Spinal cord (tissue), 10 donors: ENCODE data around the gene HGS. TPM values are rescaled to one million over a fixed set of nuclear protein-coding genes. Genes with fewer than 3 reads are reported as not detected.
A peak's percentile ranks its signal among the peaks of the same experiment; 100 is the strongest.
"Not testable (repeated sequence)": the region's sequence is repeated elsewhere in the genome, so short reads cannot be mapped to it uniquely, and the experiment has no call there.

Source experiments
- DNase-seq, 6 donors: peaks; one replicate each; pipeline versions ENCODE4 v3.0.0 to v3.0.0-alpha.2; 2013 to 2015; ENCODE audit warnings: low spot score in 6 of 6, low read depth in 4 of 6
- H3K27ac ChIP-seq: one replicate; pipeline ENCODE4 v1.5.1; 2013; ENCODE audit warnings: low read depth, low read length, control low read depth
- H3K27me3 ChIP-seq: one replicate; pipeline ENCODE4 v1.6.1; 2013; ENCODE audit warnings: low read length; ENCODE audit not compliant: control insufficient read depth, insufficient read depth
- H3K36me3 ChIP-seq: one replicate; pipeline ENCODE4 v1.6.1; 2013; ENCODE audit warnings: low read length; ENCODE audit not compliant: control insufficient read depth, insufficient read depth
- H3K4me1 ChIP-seq: one replicate; pipeline ENCODE4 v1.6.1; 2013; ENCODE audit warnings: low read length; ENCODE audit not compliant: control insufficient read depth, insufficient read depth
- H3K4me3 ChIP-seq: one replicate; pipeline ENCODE4 v1.5.1; 2013; ENCODE audit warnings: low read depth, low read length, control low read depth
- H3K9me3 ChIP-seq: one replicate; pipeline ENCODE4 v1.6.1; 2013; ENCODE audit warnings: low read length; ENCODE audit not compliant: control insufficient read depth, insufficient read depth
- WGBS: methylation state at CpG from one replicate; pipeline ENCODE4 v1.1.5; 2013; ENCODE audit warnings: missing lambda C conversion rate; ENCODE audit not compliant: insufficient coverage; 5-methylcytosine and 5-hydroxymethylcytosine counted together
- polyA plus RNA-seq, 2 donors: library from polyadenylated mRNA; unstranded; fragments of 120-200 nt; gene quantifications; one replicate each; pipeline ENCODE4 v1.2.1, GENCODE V29; 2013; ENCODE audit not compliant: insufficient read length in 2 of 2
- total RNA-seq, 2 donors: library from RNA; depleted of rRNA in 1 of 2; stranded (reverse); fragments of 120-200 nt in 1 of 2; fragments of >200 nt in 1 of 2; gene quantifications; one replicate each; pipeline versions ENCODE4 v1.2.3 to v1.2.4, GENCODE V29; 2013 to 2014
- donor health status: healthy.

Gene HGS
- total and polyA plus RNA-seq, 4 donors, result 37.9 to 128 (median 87.1) TPM

- no peaks in the 10 kb centered on the region for H3K27me3 ChIP-seq
- no peaks in the 10 kb centered on the region for H3K9me3 ChIP-seq
- H3K36me3 ChIP-seq, result peaks cover 54% of the 10 kb centered on the region
- peaks cover 23% of the 10 kb centered on the region for H3K4me1 ChIP-seq
- WGBS, result under 1% methylated on average over 96 of the region's 96 CpGs
- peak within 1 kb of the TSS; percentile 67 for H3K27ac ChIP-seq
- DNase-seq, result peak; percentile 80 to 98 (median 92)
- peak within 1 kb of the TSS; percentile 84 for H3K4me3 ChIP-seq
These were observed 17.2 kb upstream of the HGS start, which contains the start of the genes CCDC137 and OXLD1 for GRCh38 chr17:81666342-81667191. Gene CCDC137 (plus strand): TSS chr17:81666737. CDS start chr17:81666767, 30 bp downstream. Gene OXLD1 (minus strand): TSS chr17:81666605. CDS start chr17:81666577, 28 bp downstream.

DNA sequence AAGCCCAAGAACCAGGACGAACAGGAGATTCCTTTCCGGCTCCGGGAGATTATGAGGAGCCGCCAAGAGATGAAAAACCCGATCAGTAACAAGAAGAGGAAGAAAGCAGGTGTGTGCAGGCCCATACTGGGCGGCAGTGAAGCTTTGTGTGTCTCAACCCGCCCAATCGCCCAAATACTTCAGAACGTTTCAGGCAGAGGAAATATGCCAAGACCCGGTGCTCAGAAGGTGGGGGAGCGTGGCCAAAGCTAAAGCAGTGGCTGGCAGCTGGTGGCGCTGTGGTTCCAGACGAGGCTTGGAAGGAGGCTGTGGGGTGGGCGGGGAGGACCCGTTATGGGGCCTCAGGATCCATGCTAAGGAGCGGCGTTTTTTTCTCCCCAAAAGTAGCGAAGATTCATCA is 16.1 kb upstream of the HGS start:
- 88% methylated on average over 18 of the region's 18 CpGs for WGBS
- Histone ChIP-seq H3K36me3 (peaks cover 65% of the 10 kb centered on the region), H3K9me3 (no peaks in the 10 kb centered on the region), H3K27me3 (no peaks in the 10 kb centered on the region), H3K4me3 (no peak overlapping the region), H3K27ac (no peak overlapping the region), H3K4me1 (peaks cover 23% of the 10 kb centered on the region)
- no peak for DNase-seq

DNA sequence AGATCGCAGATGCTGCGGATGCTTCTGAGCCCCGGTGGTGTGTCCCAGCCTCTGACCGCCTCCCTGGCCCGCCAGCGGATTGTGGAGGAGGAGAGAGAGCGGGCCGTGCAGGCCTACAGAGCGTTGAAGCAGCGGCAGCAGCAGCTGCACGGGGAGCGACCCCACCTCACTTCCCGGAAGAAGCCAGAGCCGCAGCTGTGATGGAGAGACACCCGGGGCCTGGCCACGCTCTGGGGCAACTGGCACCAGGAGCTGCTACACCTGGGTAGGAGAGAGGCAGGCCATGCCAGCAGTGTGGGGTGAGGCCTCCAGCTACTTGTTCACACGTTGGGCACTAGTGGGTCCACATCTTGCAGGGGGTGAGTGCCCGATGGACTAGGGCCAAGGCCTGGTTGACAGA is 11.3 kb upstream of the HGS start:
- no peak for DNase-seq
- Histone ChIP-seq H3K4me3 (no peak overlapping the region), H3K36me3 (peaks cover 79% of the 10 kb centered on the region), H3K27me3 (no peaks in the 10 kb centered on the region), H3K4me1 (peaks cover 17% of the 10 kb centered on the region), H3K9me3 (no peaks in the 10 kb centered on the region), H3K27ac (no peak overlapping the region)
- WGBS, result 76% methylated on average over 12 of the region's 18 CpGs

DNA sequence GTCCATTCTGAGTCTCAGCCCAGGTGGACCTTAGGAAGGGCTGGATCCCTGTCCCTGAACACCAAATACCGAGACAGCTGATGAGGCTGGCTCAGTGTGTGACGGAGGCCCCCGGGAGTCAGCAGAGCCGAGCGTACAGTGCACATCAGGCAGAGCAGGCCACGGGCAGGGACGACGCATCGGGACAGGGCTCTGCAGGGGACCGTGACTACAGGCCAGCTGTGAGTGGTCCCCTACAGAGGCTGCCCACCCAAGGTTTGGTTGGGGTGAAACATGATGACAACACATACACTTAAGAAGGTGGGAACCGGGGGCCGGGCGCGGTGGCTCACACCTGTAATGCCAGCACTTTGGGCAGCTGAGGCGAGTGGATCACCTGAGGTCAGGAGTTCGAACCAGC is 10.9 kb upstream of the HGS start:
- H3K4me1 ChIP-seq, result peaks cover 12% of the 10 kb centered on the region
- no peaks in the 10 kb centered on the region for H3K9me3 ChIP-seq
- H3K27ac ChIP-seq, result no peak overlapping the region
- H3K4me3 ChIP-seq, result no peak overlapping the region
- peaks cover 77% of the 10 kb centered on the region for H3K36me3 ChIP-seq
- WGBS, result 93% methylated on average over 13 of the region's 16 CpGs
- DNase-seq, result no peak
- no peaks in the 10 kb centered on the region for H3K27me3 ChIP-seq

GRCh38 chr17:81673561-81674258 is 10.1 kb upstream of the HGS start:
- no peak overlapping the region for H3K4me3 ChIP-seq
- peaks cover 11% of the 10 kb centered on the region for H3K4me1 ChIP-seq
- WGBS, result 84% methylated on average over 14 of the region's 18 CpGs
- H3K9me3 ChIP-seq, result no peaks in the 10 kb centered on the region
- H3K27me3 ChIP-seq, result no peaks in the 10 kb centered on the region
- no peak for DNase-seq
- peaks cover 71% of the 10 kb centered on the region for H3K36me3 ChIP-seq
- H3K27ac ChIP-seq, result no peak overlapping the region

GRCh38 chr17:81675515-81676221 is 8.1 kb upstream of the HGS start:
- DNase-seq, result peak in 1 of 6 donors; percentile 44
- not testable (repeated sequence) for H3K27me3 ChIP-seq, H3K27ac ChIP-seq, H3K9me3 ChIP-seq, H3K4me3 ChIP-seq
- 50% methylated on average over 6 of the region's 18 CpGs for WGBS
- Histone ChIP-seq H3K4me1 (peaks cover 11% of the 10 kb centered on the region), H3K36me3 (peaks cover 69% of the 10 kb centered on the region)

DNA sequence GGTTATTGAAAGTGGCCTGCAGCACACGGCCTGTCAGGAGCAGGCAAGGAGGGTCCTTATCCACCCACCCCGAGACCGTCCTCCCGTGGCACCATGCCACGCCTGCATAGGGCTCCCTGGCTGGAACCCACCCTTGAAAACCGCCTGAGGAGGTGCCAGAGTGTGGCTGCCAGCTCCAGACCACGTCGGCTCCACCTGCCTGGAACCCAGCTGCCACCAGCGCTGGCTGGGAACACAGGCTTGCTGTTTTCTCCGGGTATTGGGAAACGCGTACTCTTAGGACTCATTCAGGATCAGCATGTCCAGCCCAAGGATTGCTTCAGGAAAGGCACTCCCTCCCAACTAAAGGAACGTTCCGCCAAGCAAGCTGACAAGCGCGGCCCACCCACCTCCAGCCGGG is 6.9 kb upstream of the HGS start:
- H3K4me1 ChIP-seq, result peaks cover 17% of the 10 kb centered on the region
- WGBS, result 65% methylated on average over 13 of the region's 17 CpGs
- DNase-seq, result no peak
- no peaks in the 10 kb centered on the region for H3K9me3 ChIP-seq
- no peaks in the 10 kb centered on the region for H3K27me3 ChIP-seq
- H3K36me3 ChIP-seq, result peaks cover 69% of the 10 kb centered on the region
- H3K4me3 ChIP-seq, result no peak overlapping the region
- H3K27ac ChIP-seq, result no peak overlapping the region

- no peak overlapping the region for H3K27ac ChIP-seq
- WGBS, result 94% methylated on average over 9 of the region's 11 CpGs
- no peak for DNase-seq
These were observed 3.7 kb upstream of the HGS start for GRCh38 chr17:81680150-81680549.

DNA sequence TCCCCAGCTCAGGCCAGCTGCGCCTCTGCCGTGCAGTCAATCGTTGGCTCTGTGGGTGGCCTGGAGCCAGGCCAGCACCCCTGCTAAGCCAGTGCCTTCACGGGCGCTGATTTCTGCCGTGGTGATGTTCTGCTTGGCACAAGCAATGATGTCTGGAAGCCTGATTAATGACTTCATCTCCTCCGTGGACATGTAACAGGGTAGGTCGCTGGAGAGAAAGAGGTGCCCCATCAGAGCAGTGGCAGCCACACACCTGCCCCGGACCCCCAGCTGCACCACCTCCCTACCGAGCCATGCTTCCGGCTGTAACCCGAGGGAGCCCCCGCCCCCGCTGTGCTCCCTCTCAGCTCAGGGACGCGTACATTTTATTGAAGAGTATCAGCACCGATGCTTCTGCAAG is 2.1 kb upstream of the HGS start:
- no peak overlapping the region for H3K27ac ChIP-seq
- no peak overlapping the region for H3K4me3 ChIP-seq
- H3K4me1 ChIP-seq, result peaks cover 44% of the 10 kb centered on the region
- DNase-seq, result peak in 1 of 6 donors; percentile 36
- no peaks in the 10 kb centered on the region for H3K27me3 ChIP-seq
- H3K36me3 ChIP-seq, result peaks cover 59% of the 10 kb centered on the region
- H3K9me3 ChIP-seq, result no peaks in the 10 kb centered on the region
- 34% methylated on average over 17 of the region's 17 CpGs for WGBS

More at GRCh38 chr17:81680150-81680549, 3.7 kb upstream of the HGS start:
- Histone ChIP-seq H3K9me3 (no peaks in the 10 kb centered on the region), H3K27me3 (no peaks in the 10 kb centered on the region), H3K4me1 (peaks cover 40% of the 10 kb centered on the region), H3K4me3 (no peak overlapping the region), H3K36me3 (peaks cover 48% of the 10 kb centered on the region)
